GM12872 (cell line): ENCODE results near the gene CREB3L2.
A peak's percentile ranks its signal among the peaks of the same experiment; 100 is the strongest.

Experiments
- CTCF ChIP-seq: IDR thresholded peaks from 3 replicates; pipeline ENCODE4 v1.5.1; 2011; ENCODE audit warnings: low read depth, mild to moderate bottlenecking, low read length, moderate library complexity; ENCODE audit not compliant: insufficient read depth

CREB3L2 gene

GRCh38 chr7:137908106-137908505, 93.8 kb downstream of the CREB3L2 start:
- TF ChIP-seq CTCF, result no peak

DNA sequence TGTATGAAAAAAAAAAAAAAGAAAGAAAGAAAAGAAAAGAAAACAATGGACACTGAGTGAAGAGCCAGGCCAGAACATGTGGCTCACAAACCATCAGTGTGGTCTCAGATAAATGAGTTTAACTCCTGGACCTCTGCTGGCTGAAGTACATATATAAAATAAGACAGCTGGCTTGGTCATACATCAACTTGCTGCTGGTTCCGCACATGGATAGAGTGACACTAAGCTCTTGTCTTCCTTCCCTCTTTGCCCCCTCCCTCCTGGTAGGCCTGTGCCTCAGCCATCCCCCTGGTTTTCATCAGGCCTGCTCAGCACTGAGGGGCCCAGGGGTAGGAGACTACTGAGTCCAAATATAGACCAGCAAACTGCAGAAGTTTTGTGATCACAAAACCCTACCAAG, 97.1 kb downstream of the CREB3L2 start:
- TF ChIP-seq CTCF, result no peak

DNA sequence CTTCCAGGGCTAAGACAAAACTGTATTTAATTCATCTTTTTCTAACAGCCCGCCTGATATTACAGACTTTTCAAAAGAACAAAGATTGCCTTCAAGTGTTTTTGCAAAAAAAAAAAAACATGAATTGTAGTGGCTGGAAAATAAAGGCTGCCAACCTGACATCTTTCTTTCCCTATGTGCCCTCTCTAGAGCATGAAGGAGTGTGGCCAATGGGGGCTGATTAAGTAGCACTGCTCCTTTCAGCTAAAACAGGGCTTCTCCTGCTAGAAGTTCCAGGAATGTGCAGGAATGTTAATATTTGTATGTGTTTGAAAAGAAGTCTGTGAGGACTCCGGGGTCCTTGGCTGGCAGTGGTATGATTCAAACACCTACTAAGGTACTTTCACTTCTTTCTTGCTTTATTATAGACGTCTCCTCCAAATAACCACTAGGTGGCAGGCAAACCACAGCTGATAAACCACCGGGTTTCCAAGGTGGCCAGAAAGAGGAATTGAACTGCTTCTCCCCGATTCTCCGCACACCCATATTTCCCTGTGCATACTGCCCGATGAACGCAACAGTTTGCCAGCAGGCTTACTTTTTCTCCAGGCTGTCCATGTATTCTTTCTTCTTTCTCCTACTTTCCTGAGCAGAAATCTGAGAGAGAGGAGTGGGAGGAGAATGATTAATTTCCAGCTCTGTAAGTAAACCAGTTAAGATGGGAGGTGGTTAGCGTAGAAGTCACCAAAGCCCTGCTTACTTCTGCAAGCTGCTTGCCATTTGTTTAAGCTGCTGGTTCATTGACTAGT, 98.3 kb downstream of the CREB3L2 start:
- peak; percentile 74 for TF ChIP-seq CTCF

DNA sequence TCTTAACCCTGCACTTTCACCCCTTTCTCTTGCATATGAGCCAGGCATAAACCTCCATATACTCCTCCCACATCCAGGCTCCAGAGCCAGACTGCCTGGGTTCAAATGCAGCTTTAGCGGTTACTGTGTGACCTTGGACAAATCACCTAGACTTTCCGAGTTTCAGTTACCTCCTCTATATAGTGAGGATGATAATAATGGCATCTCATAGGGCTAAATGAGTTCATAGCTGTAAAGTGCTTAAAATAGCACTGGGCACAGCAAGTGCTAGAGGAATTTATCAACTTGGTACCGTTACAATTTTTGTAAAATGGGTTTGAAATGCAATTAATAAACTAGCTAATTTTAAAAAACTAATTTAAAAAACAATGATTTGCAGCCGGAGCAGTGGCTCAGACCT, 101.7 kb downstream of the CREB3L2 start:
- no peak for TF ChIP-seq CTCF

- TF ChIP-seq CTCF, result peak; percentile 98
These were observed 102.8 kb downstream of the CREB3L2 start for GRCh38 chr7:137898839-137899721.

GRCh38 chr7:137895301-137896221, 106.3 kb downstream of the CREB3L2 start:
- no peak for TF ChIP-seq CTCF
